ENCODE data around the gene CACNA2D1. TPM values are rescaled to one million over a fixed set of nuclear protein-coding genes. Genes with fewer than 3 reads are reported as not detected.

CACNA2D1 gene
- total RNA-seq, 1 experiment from 2014 or later = not detected

DNA sequence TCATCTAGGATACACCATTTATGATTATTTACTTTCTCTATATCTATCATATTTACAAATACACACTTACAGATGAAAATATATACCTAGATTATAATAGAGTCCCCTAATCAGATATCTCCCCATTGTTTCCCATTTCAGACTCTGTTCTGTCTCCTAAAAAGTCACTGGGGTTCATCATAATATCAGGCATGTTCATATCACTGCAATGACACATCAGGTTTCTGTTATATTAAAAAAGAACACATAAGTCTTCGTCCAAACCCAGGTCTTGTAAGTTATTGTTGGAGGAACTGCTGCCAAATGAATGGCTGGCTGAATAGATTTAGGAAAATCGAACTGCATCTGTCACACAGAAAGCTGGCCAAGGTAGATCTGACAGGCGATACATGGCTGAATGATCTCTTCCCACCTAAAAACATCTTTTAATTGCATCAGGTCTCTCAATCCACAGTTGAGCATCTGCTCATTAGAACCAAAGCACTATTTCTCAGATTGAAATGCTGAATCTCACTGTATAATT, 178.7 kb downstream of the CACNA2D1 start:
- Histone ChIP-seq H3K79me2 (ENCODE audit: low read length) (no peaks in the 10 kb centered on the region), H3K9ac (ENCODE audit: low read length) (no peak overlapping the region), H3K27me3 (ENCODE audit: low read length) (no peaks in the 10 kb centered on the region), H3K9me2 (replicated peaks; ENCODE audit: insufficient read depth, low read length) (no peaks in the 10 kb centered on the region), H3K4me2 (ENCODE audit: low read depth, low read length, poor library complexity, severe bottlenecking) (no peak overlapping the region), H4K20me1 (ENCODE audit: insufficient read depth, low read depth, low read length) (no peaks in the 10 kb centered on the region), H3K27ac (ENCODE audit: low read length) (no peak overlapping the region), H3K4me3 (ENCODE audit: low read length) (no peak overlapping the region), H2AFZ (ENCODE audit: low read length) (no peak overlapping the region), H3K36me3 (ENCODE audit: insufficient read depth, low read length) (no peaks in the 10 kb centered on the region), H3K9me3 (ENCODE audit: low read length) (peaks cover 14% of the 10 kb centered on the region), H3K4me1 (ENCODE audit: low read length) (no peaks in the 10 kb centered on the region)
- DNase-seq = no peak

- Histone ChIP-seq H3K4me1 (ENCODE audit: low read length) (no peaks in the 10 kb centered on the region), H3K36me3 (ENCODE audit: insufficient read depth, low read length) (no peaks in the 10 kb centered on the region), H3K27ac (ENCODE audit: low read length) (no peak overlapping the region), H3K4me2 (ENCODE audit: low read depth, low read length, poor library complexity, severe bottlenecking) (no peak overlapping the region), H3K79me2 (ENCODE audit: low read length) (no peaks in the 10 kb centered on the region), H3K9ac (ENCODE audit: low read length) (no peak overlapping the region), H3K9me3 (ENCODE audit: low read length) (peaks cover 18% of the 10 kb centered on the region), H4K20me1 (ENCODE audit: insufficient read depth, low read depth, low read length) (no peaks in the 10 kb centered on the region), H3K4me3 (ENCODE audit: low read length) (no peak overlapping the region), H3K9me2 (replicated peaks; ENCODE audit: insufficient read depth, low read length) (no peaks in the 10 kb centered on the region), H2AFZ (ENCODE audit: low read length) (no peak overlapping the region), H3K27me3 (ENCODE audit: low read length) (no peaks in the 10 kb centered on the region)
- no peak for DNase-seq
Measured at GRCh38 chr7:82263920-82264782, 179.4 kb downstream of the CACNA2D1 start.

GRCh38 chr7:82258181-82258580, 185.4 kb downstream of the CACNA2D1 start:
- DNase-seq = no peak
- Histone ChIP-seq H3K27ac (ENCODE audit: low read length) (no peak overlapping the region), H3K9ac (ENCODE audit: low read length) (no peak overlapping the region), H3K9me2 (replicated peaks; ENCODE audit: insufficient read depth, low read length) (no peaks in the 10 kb centered on the region), H3K36me3 (ENCODE audit: insufficient read depth, low read length) (no peaks in the 10 kb centered on the region), H3K4me2 (ENCODE audit: low read depth, low read length, poor library complexity, severe bottlenecking) (no peak overlapping the region), H3K27me3 (ENCODE audit: low read length) (no peaks in the 10 kb centered on the region), H3K9me3 (ENCODE audit: low read length) (peaks cover 10% of the 10 kb centered on the region), H3K4me3 (ENCODE audit: low read length) (no peak overlapping the region), H4K20me1 (ENCODE audit: insufficient read depth, low read depth, low read length) (no peaks in the 10 kb centered on the region), H3K4me1 (ENCODE audit: low read length) (no peaks in the 10 kb centered on the region), H2AFZ (ENCODE audit: low read length) (no peak overlapping the region), H3K79me2 (ENCODE audit: low read length) (no peaks in the 10 kb centered on the region)

- no peak for DNase-seq
- Histone ChIP-seq H3K9me2 (replicated peaks; ENCODE audit: insufficient read depth, low read length) (no peaks in the 10 kb centered on the region), H3K9ac (ENCODE audit: low read length) (no peak overlapping the region), H3K27ac (ENCODE audit: low read length) (no peak overlapping the region), H2AFZ (ENCODE audit: low read length) (no peak overlapping the region), H3K27me3 (ENCODE audit: low read length) (no peaks in the 10 kb centered on the region), H4K20me1 (ENCODE audit: insufficient read depth, low read depth, low read length) (no peaks in the 10 kb centered on the region), H3K36me3 (ENCODE audit: insufficient read depth, low read length) (no peaks in the 10 kb centered on the region), H3K9me3 (ENCODE audit: low read length) (peaks cover 7% of the 10 kb centered on the region), H3K4me2 (ENCODE audit: low read depth, low read length, poor library complexity, severe bottlenecking) (no peak overlapping the region), H3K4me3 (ENCODE audit: low read length) (no peak overlapping the region), H3K79me2 (ENCODE audit: low read length) (no peaks in the 10 kb centered on the region), H3K4me1 (ENCODE audit: low read length) (no peaks in the 10 kb centered on the region)
Measured at GRCh38 chr7:82257118-82257695, 186.4 kb downstream of the CACNA2D1 start.

- Histone ChIP-seq H3K9me3 (ENCODE audit: low read length) (peaks cover 7% of the 10 kb centered on the region), H3K27me3 (ENCODE audit: low read length) (no peaks in the 10 kb centered on the region), H3K27ac (ENCODE audit: low read length) (no peak overlapping the region), H4K20me1 (ENCODE audit: insufficient read depth, low read depth, low read length) (no peaks in the 10 kb centered on the region), H3K79me2 (ENCODE audit: low read length) (no peaks in the 10 kb centered on the region), H3K36me3 (ENCODE audit: insufficient read depth, low read length) (no peaks in the 10 kb centered on the region), H3K9me2 (replicated peaks; ENCODE audit: insufficient read depth, low read length) (no peaks in the 10 kb centered on the region), H2AFZ (ENCODE audit: low read length) (no peak overlapping the region), H3K4me3 (ENCODE audit: low read length) (no peak overlapping the region), H3K4me1 (ENCODE audit: low read length) (no peaks in the 10 kb centered on the region), H3K4me2 (ENCODE audit: low read depth, low read length, poor library complexity, severe bottlenecking) (no peak overlapping the region), H3K9ac (ENCODE audit: low read length) (no peak overlapping the region)
- no peak for DNase-seq
Measured at GRCh38 chr7:82255706-82256105, 187.9 kb downstream of the CACNA2D1 start.

GRCh38 chr7:82250598-82250997, 193.0 kb downstream of the CACNA2D1 start:
- Histone ChIP-seq H3K79me2 (ENCODE audit: low read length) (no peaks in the 10 kb centered on the region), H4K20me1 (ENCODE audit: insufficient read depth, low read depth, low read length) (no peaks in the 10 kb centered on the region), H3K9me3 (ENCODE audit: low read length) (peaks cover 4% of the 10 kb centered on the region; the same call in 1 of the 2 replicates), H3K9me2 (replicated peaks; ENCODE audit: insufficient read depth, low read length) (no peaks in the 10 kb centered on the region), H3K27ac (ENCODE audit: low read length) (no peak overlapping the region), H3K9ac (ENCODE audit: low read length) (no peak overlapping the region), H3K4me1 (ENCODE audit: low read length) (no peaks in the 10 kb centered on the region), H3K36me3 (ENCODE audit: insufficient read depth, low read length) (no peaks in the 10 kb centered on the region), H3K4me2 (ENCODE audit: low read depth, low read length, poor library complexity, severe bottlenecking) (no peak overlapping the region), H3K4me3 (ENCODE audit: low read length) (no peak overlapping the region), H3K27me3 (ENCODE audit: low read length) (no peaks in the 10 kb centered on the region), H2AFZ (ENCODE audit: low read length) (no peak overlapping the region)
- DNase-seq = no peak

DNA sequence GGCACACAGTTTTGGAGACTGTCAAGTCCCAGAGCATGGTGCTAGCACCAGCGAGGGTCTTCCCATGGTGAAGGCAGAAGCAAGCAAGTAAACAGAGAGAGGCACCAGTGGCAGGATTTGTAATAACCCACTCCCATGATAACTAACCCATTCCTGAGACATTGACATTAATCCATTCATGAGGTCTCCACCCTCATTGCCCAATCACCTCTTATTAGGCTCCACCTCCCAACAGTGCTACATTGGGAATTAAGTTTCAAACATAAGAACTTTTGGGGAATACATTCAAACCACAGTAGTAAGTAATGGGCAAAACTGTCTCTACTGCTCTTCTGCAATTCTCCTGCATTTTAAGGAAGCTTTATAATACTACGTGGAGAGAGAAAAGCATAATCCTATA, 193.6 kb downstream of the CACNA2D1 start:
- H3K4me3 ChIP-seq (ENCODE audit: low read length) = no peak overlapping the region
- H3K4me1 ChIP-seq (ENCODE audit: low read length) = no peaks in the 10 kb centered on the region
- H3K9me2 ChIP-seq (replicated peaks; ENCODE audit: insufficient read depth, low read length) = no peaks in the 10 kb centered on the region
- no peak overlapping the region for H3K4me2 ChIP-seq (ENCODE audit: low read depth, low read length, poor library complexity, severe bottlenecking)
- no peak overlapping the region for H3K9ac ChIP-seq (ENCODE audit: low read length)
- H3K27ac ChIP-seq (ENCODE audit: low read length) = no peak overlapping the region
- no peaks in the 10 kb centered on the region for H3K36me3 ChIP-seq (ENCODE audit: insufficient read depth, low read length)
- H3K9me3 ChIP-seq (ENCODE audit: low read length) = peaks cover 4% of the 10 kb centered on the region; the same call in 1 of the 2 replicates
- no peak overlapping the region for H2AFZ ChIP-seq (ENCODE audit: low read length)
- H4K20me1 ChIP-seq (ENCODE audit: insufficient read depth, low read depth, low read length) = no peaks in the 10 kb centered on the region
- no peaks in the 10 kb centered on the region for H3K79me2 ChIP-seq (ENCODE audit: low read length)
- no peak for DNase-seq
- no peaks in the 10 kb centered on the region for H3K27me3 ChIP-seq (ENCODE audit: low read length)

GRCh38 chr7:82247814-82248433, 195.7 kb downstream of the CACNA2D1 start:
- DNase-seq = no peak
- no peaks in the 10 kb centered on the region for H3K4me1 ChIP-seq (ENCODE audit: low read length)
- no peak overlapping the region for H3K27ac ChIP-seq (ENCODE audit: low read length)
- no peak overlapping the region for H3K4me2 ChIP-seq (ENCODE audit: low read depth, low read length, poor library complexity, severe bottlenecking)
- H3K36me3 ChIP-seq (ENCODE audit: insufficient read depth, low read length) = no peaks in the 10 kb centered on the region
- H3K27me3 ChIP-seq (ENCODE audit: low read length) = no peaks in the 10 kb centered on the region
- H3K9ac ChIP-seq (ENCODE audit: low read length) = no peak overlapping the region
- H3K9me2 ChIP-seq (replicated peaks; ENCODE audit: insufficient read depth, low read length) = no peaks in the 10 kb centered on the region
- H3K4me3 ChIP-seq (ENCODE audit: low read length) = no peak overlapping the region
- H3K9me3 ChIP-seq (ENCODE audit: low read length) = peaks cover 7% of the 10 kb centered on the region; the same call in 1 of the 2 replicates
- no peak overlapping the region for H2AFZ ChIP-seq (ENCODE audit: low read length)
- no peaks in the 10 kb centered on the region for H4K20me1 ChIP-seq (ENCODE audit: insufficient read depth, low read depth, low read length)
- H3K79me2 ChIP-seq (ENCODE audit: low read length) = no peaks in the 10 kb centered on the region

Data from Karpas-422 (cell line).